ENCODE measurements around the gene FAM241A. TPM values are rescaled to one million over a fixed set of nuclear protein-coding genes. Genes with fewer than 3 reads are reported as not detected.

FAM241A gene
- total and polyA plus RNA-seq, 9 of the 15 experiments (the other 6 are each of a cell fraction or from before 2014, with no cell fraction given), result 2.3 to 8.5 (median 5.3) TPM

DNA sequence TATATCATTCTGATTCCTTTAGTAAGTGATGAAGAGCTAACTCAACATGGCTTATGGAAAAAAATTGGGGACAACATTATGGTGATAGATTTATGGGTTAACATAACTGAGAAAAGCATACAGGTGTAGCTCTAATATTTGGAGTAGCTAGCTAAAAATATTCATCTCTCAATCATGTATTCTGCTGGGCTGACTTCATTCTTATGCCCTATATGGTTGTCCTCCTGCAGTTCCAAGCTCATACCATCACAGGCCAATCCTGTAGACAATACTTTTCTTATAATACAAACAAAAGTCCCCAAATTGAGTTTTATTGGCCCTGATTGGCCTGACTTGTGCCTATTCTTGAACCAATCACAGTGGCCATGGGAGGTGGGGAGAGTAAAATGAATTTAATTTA is 6.7 kb upstream of the FAM241A start (continued):
- TF ChIP-seq, protein P1, sequence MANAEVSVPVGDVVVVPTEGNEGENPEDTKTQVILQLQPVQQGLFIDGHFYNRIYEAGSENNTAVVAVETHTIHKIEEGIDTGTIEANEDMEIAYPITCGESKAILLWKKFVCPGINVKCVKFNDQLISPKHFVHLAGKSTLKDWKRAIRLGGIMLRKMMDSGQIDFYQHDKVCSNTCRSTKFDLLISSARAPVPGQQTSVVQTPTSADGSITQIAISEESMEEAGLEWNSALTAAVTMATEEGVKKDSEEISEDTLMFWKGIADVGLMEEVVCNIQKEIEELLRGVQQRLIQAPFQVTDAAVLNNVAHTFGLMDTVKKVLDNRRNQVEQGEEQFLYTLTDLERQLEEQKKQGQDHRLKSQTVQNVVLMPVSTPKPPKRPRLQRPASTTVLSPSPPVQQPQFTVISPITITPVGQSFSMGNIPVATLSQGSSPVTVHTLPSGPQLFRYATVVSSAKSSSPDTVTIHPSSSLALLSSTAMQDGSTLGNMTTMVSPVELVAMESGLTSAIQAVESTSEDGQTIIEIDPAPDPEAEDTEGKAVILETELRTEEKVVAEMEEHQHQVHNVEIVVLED (CRISPR knock-in tag; IDR thresholded peaks at IDR 0.05), result no peak
- TF ChIP-seq KLF13 (tag; IDR thresholded peaks at IDR 0.05; ENCODE audit: borderline replicate concordance, low read depth) (no peak), JUN (IDR thresholded peaks at IDR 0.05; ENCODE audit: borderline replicate concordance, low read depth, low read length) (no peak), JUN (CRISPR knock-in tag; IDR thresholded peaks at IDR 0.05; ENCODE audit: borderline replicate concordance) (no peak), SP1 (CRISPR knock-in tag; IDR thresholded peaks at IDR 0.05) (no peak), KDM1A (IDR thresholded peaks at IDR 0.05) (no peak), ZNF239 (CRISPR knock-in tag; IDR thresholded peaks at IDR 0.05) (no peak), ZNF668 (CRISPR knock-in tag; IDR thresholded peaks at IDR 0.05) (no peak), SP2 (IDR thresholded peaks at IDR 0.05; ENCODE audit: extremely low read depth, low read depth, low read length, poor library complexity, severe bottlenecking) (no peak), RAD21 (CRISPR knock-in tag; conservative IDR thresholded peaks at IDR 0.05 in 1 of 2, IDR thresholded peaks at IDR 0.05 in 1 of 2) (no peak), RBM22 (IDR thresholded peaks at IDR 0.05; ENCODE audit: low read depth, low read length, poor library complexity, severe bottlenecking) (no peak)

Measured in K562 (cell line).